GM18520 (cell line): ENCODE measurements around the gene ZNF189.

Experiments
- ATAC-seq: cut with Tn5 transposase; IDR thresholded peaks from one replicate; pipeline ENCODE4 v1.9.1; 2021; ENCODE audit not compliant: unreplicated experiment

ZNF189 gene

GRCh38 chr9:101398068-101398929 lies at the start of gene ZNF189, which contains the start of gene MRPL50:
Gene ZNF189, plus strand, starts transcription at chr9:101398851. Its CDS starts 306 bp downstream, at chr9:101399157.
Gene MRPL50, minus strand, starts transcription at chr9:101398618. Its CDS starts 26 bp downstream, at chr9:101398592.
- peak; percentile 99 for ATAC-seq

GRCh38 chr9:101350285-101350684 lies 48.4 kb upstream of the ZNF189 start:
- no peak for ATAC-seq

GRCh38 chr9:101352892-101353463 lies 45.7 kb upstream of the ZNF189 start:
- ATAC-seq: no peak

GRCh38 chr9:101353683-101354082 lies 45.0 kb upstream of the ZNF189 start:
- ATAC-seq: no peak

GRCh38 chr9:101354143-101354764 lies 44.4 kb upstream of the ZNF189 start:
- no peak for ATAC-seq

- no peak for ATAC-seq
Observed at GRCh38 chr9:101354765-101355708, 43.6 kb upstream of the ZNF189 start.

GRCh38 chr9:101356619-101357018 lies 42.0 kb upstream of the ZNF189 start:
- ATAC-seq: no peak

GRCh38 chr9:101359679-101360078 lies 39.0 kb upstream of the ZNF189 start:
- ATAC-seq: no peak

GRCh38 chr9:101360647-101361046 lies 38.0 kb upstream of the ZNF189 start:
- ATAC-seq: no peak

GRCh38 chr9:101362450-101362849 lies 36.2 kb upstream of the ZNF189 start:
- ATAC-seq: no peak

- no peak for ATAC-seq
Observed at GRCh38 chr9:101365181-101365580, 33.5 kb upstream of the ZNF189 start.

- no peak for ATAC-seq
Observed at GRCh38 chr9:101366038-101366756, 32.5 kb upstream of the ZNF189 start.

GRCh38 chr9:101367323-101367722 lies 31.3 kb upstream of the ZNF189 start:
- ATAC-seq: no peak

- ATAC-seq: no peak
Observed at GRCh38 chr9:101369286-101369685, 29.4 kb upstream of the ZNF189 start.

- ATAC-seq: no peak
Observed at GRCh38 chr9:101369884-101370531, 28.6 kb upstream of the ZNF189 start.

GRCh38 chr9:101371813-101372212 lies 26.8 kb upstream of the ZNF189 start:
- ATAC-seq: no peak

GRCh38 chr9:101372327-101373118 lies 26.1 kb upstream of the ZNF189 start:
- no peak for ATAC-seq

GRCh38 chr9:101375546-101375945 lies 23.1 kb upstream of the ZNF189 start:
- ATAC-seq: no peak
